Spleen (tissue), 11 donors: ENCODE data around the gene CFI. TPM values are rescaled to one million over a fixed set of nuclear protein-coding genes. Genes with fewer than 3 reads are reported as not detected.
"Not testable (repeated sequence)": the region's sequence is repeated elsewhere in the genome, so short reads cannot be mapped to it uniquely, and the experiment has no call there.

Experiments
- DNase-seq: peaks from one replicate; pipeline ENCODE4 v3.0.0-alpha.2; 2020
- H3K27ac ChIP-seq, 8 donors: fragments of 200-600 bp; sonication (generic) in 7 of 8; 1 replicate in 4 of 8; 2 replicates in 4 of 8; pipeline versions ENCODE4 v1.5.0 to v1.8.0; 2016 to 2021; ENCODE audit warnings: inconsistent platforms in 4 of 8, mild to moderate bottlenecking in 4 of 8, moderate library complexity in 1 of 8
- H3K27me3 ChIP-seq, 7 donors: fragments of 200-600 bp; sonication (generic) in 6 of 7; replicated peaks in 1 of 7; 1 replicate in 4 of 7; 2 replicates in 3 of 7; pipeline versions ENCODE4 v1.5.0 to v1.8.0; 2016 to 2021; ENCODE audit warnings: inconsistent platforms in 3 of 7, mild to moderate bottlenecking in 1 of 7
- H3K36me3 ChIP-seq, 6 donors: fragments of 200-600 bp; sonication (generic) in 5 of 6; 1 replicate in 4 of 6; 2 replicates in 2 of 6; pipeline versions ENCODE4 v1.5.0 to v1.8.0; 2016 to 2021; ENCODE audit warnings: inconsistent platforms in 2 of 6
- H3K4me1 ChIP-seq, 6 donors: fragments of 200-600 bp; sonication (generic) in 5 of 6; 1 replicate in 3 of 6; 2 replicates in 3 of 6; pipeline versions ENCODE4 v1.5.0 to v1.8.0; 2016 to 2021; ENCODE audit warnings: inconsistent platforms in 3 of 6
- H3K4me3 ChIP-seq, 8 donors: fragments of 200-600 bp; sonication (generic) in 7 of 8; 1 replicate in 4 of 8; 2 replicates in 4 of 8; pipeline versions ENCODE4 v1.5.0 to v1.8.0; 2016 to 2021; ENCODE audit warnings: inconsistent platforms in 4 of 8, mild to moderate bottlenecking in 4 of 8, moderate library complexity in 2 of 8
- H3K9me3 ChIP-seq, 8 donors: fragments of 200-600 bp; sonication (generic) in 7 of 8; 1 replicate in 4 of 8; 2 replicates in 4 of 8; pipeline versions ENCODE4 v1.5.0 to v1.8.0; 2016 to 2021; ENCODE audit warnings: inconsistent platforms in 4 of 8
- CTCF ChIP-seq, 11 experiments: fragments of 200-600 bp in 7 of 11; fragments of 450-650 bp in 4 of 11; sonication (generic) in 4 of 11; IDR thresholded peaks in 8 of 11; conservative IDR thresholded peaks in 3 of 11; 1 replicate in 7 of 11; 2 replicates in 4 of 11; pipeline versions ENCODE4 v1.4.0 to v1.8.0; 2016 to 2021; ENCODE audit warnings: antibody characterized with exemption in 11 of 11, inconsistent platforms in 4 of 11, mild to moderate bottlenecking in 1 of 11
- POLR2A ChIP-seq, 3 donors: fragments of 450-650 bp; IDR thresholded peaks; one replicate each; pipeline ENCODE4 v1.5.1; 2017; ENCODE audit warnings: antibody characterized with exemption in 3 of 3, mild to moderate bottlenecking in 1 of 3
- POLR2AphosphoS5 ChIP-seq, 3 donors: sonication (generic); formaldehyde crosslinking; IDR thresholded peaks; one replicate each; pipeline ENCODE4 v1.5.1; 2017; ENCODE audit warnings: antibody characterized with exemption in 3 of 3
- WGBS, 5 donors: extraction: QIAGEN DNeasy Blood & Tissue Kit in 3 of 5; methylation state at CpG; one replicate each; pipeline versions ENCODE4 v1.1.5 to v1.1.7; 2013 to 2018; 5-methylcytosine and 5-hydroxymethylcytosine counted together
- intact Hi-C: fragments of 100-400 bp; cut with DNase I; formaldehyde crosslinking; loops from one replicate; pipeline ENCODE4 v1.15.0; 2023; ENCODE audit warnings: low total_unique reads
- polyA plus RNA-seq, 3 donors: library from polyadenylated mRNA; stranded (reverse); fragments of 200-250 nt; gene quantifications; one replicate each; pipeline ENCODE4 v1.2.1, GENCODE V29; 2013
- total RNA-seq, 7 donors: library from RNA; depleted of rRNA in 3 of 7; stranded (reverse); fragments of >200 nt in 3 of 7; fragmentation: NEBNext Ultra II Directional in 4 of 7; extraction: Animal tissue kit (Norgen Biotek cat#: 25700) in 4 of 7; gene quantifications; one replicate each; pipeline versions ENCODE4 v1.1.0 to v1.2.1, GENCODE V29; 2016 to 2021
- donor health status: healthy with polysubstance abuse.
- donor health status: DM: no; HTN: no; CAD: no; lungs with moderate emphysema.
- donor health status: DM: no; HTN: no; CAD: no.
- donor health status: Bipolar disorder and iron deficiency.
- donor health status: healthy.
- donor health status: DM: no; HTN: no; CAD: no.
- donor health status: DM: yes; HTN: yes; CAD: no.

The CFI gene
- total and polyA plus RNA-seq, 10 donors: 9.8 to 88.2 (median 59.0) TPM

DNA sequence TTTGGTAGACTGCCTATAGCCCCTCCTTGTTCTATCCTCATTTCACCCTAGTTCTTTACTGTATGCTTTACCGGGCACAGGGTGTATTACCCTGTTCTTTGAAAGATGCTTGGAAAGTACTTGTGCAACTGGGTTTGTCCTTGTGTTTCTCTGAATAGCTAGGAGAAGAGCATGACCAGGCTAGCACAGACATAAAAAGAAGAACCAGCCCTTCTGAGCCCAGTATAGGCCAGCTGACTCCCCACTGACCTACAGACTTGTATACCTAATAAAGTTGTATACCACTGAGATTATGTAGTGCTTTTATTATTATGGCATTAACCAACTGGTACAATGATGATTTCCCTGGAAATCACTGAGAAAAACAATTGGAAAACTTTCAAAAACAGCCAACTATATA, 15.0 kb downstream of the CFI start:
- Histone ChIP-seq H3K36me3 (no peaks in the 10 kb centered on the region), H3K9me3 (peaks cover 0 to 16% (median 13%) of the 10 kb centered on the region in 8 donors), H3K4me3 (no peak overlapping the region), H3K4me1 (no peaks in the 10 kb centered on the region), H3K27ac (no peak overlapping the region), H3K27me3 (no peaks in the 10 kb centered on the region)
- 94 to 100% (median 100%) methylated on average over 1 of the region's 1 CpG for WGBS, 5 donors
- DNase-seq: no peak
- TF ChIP-seq POLR2AphosphoS5 (IDR thresholded peaks at IDR 0.05) (no peak), POLR2A (IDR thresholded peaks at IDR 0.05) (no peak), CTCF (IDR thresholded peaks at IDR 0.05 in 8 of 11, conservative IDR thresholded peaks at IDR 0.05 in 3 of 11) (no peak)
- intact Hi-C loops: no loop called here

DNA sequence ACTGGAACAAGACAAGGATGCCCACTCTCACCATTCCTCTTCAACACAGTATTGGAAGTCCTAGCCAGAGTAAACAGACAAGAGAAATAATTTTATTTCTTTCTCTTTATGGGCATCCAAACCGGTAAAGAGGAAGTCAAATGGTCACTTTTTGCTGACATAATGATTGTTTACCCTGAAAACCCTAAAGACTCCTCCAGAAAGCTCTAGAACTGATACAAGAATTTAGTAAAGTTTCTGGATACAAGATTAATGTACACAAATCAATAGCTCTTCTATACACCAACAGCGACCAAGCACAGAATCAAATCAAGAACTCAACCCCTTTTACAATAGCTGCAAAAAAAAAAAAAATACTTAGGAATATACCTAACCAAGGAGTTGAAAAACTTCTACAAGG, 19.7 kb downstream of the CFI start:
- H3K27me3 ChIP-seq: not testable (repeated sequence)

GRCh38 chr4:109764789-109765402, 36.9 kb downstream of the CFI start:
- Histone ChIP-seq H3K27ac (no peak overlapping the region), H3K27me3 (no peaks in the 10 kb centered on the region), H3K9me3 (no peaks in the 10 kb centered on the region), H3K36me3 (peaks cover 0 to 12% (median 0%) of the 10 kb centered on the region in 6 donors), H3K4me1 (no peaks in the 10 kb centered on the region), H3K4me3 (no peak overlapping the region)
- 76 to 94% (median 90%) methylated on average over 5 of the region's 5 CpGs for WGBS, 5 donors
- TF ChIP-seq POLR2A (IDR thresholded peaks at IDR 0.05) (no peak), POLR2AphosphoS5 (IDR thresholded peaks at IDR 0.05) (no peak), CTCF (IDR thresholded peaks at IDR 0.05 in 8 of 11, conservative IDR thresholded peaks at IDR 0.05 in 3 of 11) (no peak)
- intact Hi-C loops: no loop called here
- DNase-seq: no peak

More for the DNA sequence above, 19.7 kb downstream of the CFI start:
- H3K36me3 ChIP-seq, H3K9me3 ChIP-seq, H3K4me1 ChIP-seq, H3K27ac ChIP-seq, DNase-seq, intact Hi-C loops, H3K4me3 ChIP-seq: not testable (repeated sequence)
- WGBS, 5 donors: 85 to 88% (median 86%) methylated on average over 2 of the region's 2 CpGs

DNA sequence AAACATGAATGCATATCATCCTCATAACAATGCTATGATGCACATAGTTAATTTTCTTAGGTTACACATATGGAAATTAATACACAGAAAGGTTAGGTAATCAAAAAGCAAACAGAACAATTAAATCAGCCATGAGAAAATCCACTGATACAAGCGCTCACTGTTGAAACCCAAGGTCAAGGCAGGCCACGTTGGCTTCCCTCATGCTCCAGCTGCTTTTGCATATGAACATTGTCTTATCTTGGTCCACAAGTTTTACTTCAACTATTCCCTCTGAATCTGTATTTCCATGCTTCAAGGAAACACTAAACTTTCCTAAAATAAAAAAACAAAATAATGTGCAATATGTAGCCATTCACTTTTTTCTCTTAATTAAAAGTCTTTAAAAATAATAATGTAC, 37.4 kb downstream of the CFI start:
- Histone ChIP-seq H3K27ac (no peak overlapping the region), H3K4me1 (no peaks in the 10 kb centered on the region), H3K9me3 (no peaks in the 10 kb centered on the region), H3K4me3 (no peak overlapping the region), H3K27me3 (no peaks in the 10 kb centered on the region), H3K36me3 (peaks cover 0 to 12% (median 0%) of the 10 kb centered on the region in 6 donors)
- no peak for DNase-seq
- intact Hi-C loops: no loop called here
- TF ChIP-seq POLR2A (IDR thresholded peaks at IDR 0.05) (no peak), CTCF (IDR thresholded peaks at IDR 0.05 in 8 of 11, conservative IDR thresholded peaks at IDR 0.05 in 3 of 11) (no peak), POLR2AphosphoS5 (IDR thresholded peaks at IDR 0.05) (no peak)
- 79 to 89% (median 84%) methylated on average over 2 of the region's 2 CpGs for WGBS, 5 donors
